ACHN (cell line): ENCODE measurements around the gene BTRC.

ENCODE experiments used
- DNase-seq: peaks from one replicate; pipeline ENCODE4 v3.0.0-alpha.2; 2015
- in situ Hi-C: cut with HindIII; loops from 2 replicates; pipeline ENCODE4 v1.10.0; 2017; ENCODE audit warnings: low sequenced_read_pairs, low pct_ligation_motif_present, low pct_unique_long_range_greater_than_20kb

The BTRC gene

GRCh38 chr10:101492814-101493213, 138.8 kb downstream of the BTRC start:
- DNase-seq: no peak
- in situ Hi-C loops: no loop called here

GRCh38 chr10:101493249-101493648, 139.3 kb downstream of the BTRC start:
- in situ Hi-C loops: no loop called here
- DNase-seq: no peak

GRCh38 chr10:101493782-101494281, 139.9 kb downstream of the BTRC start:
- no peak for DNase-seq
- in situ Hi-C loops: no loop called here

GRCh38 chr10:101494650-101495049, 140.7 kb downstream of the BTRC start:
- in situ Hi-C loops: no loop called here
- no peak for DNase-seq

GRCh38 chr10:101495324-101495925, 141.5 kb downstream of the BTRC start:
- in situ Hi-C loops: no loop called here
- peak; percentile 28 for DNase-seq

GRCh38 chr10:101504438-101504837, 150.5 kb downstream of the BTRC start:
- in situ Hi-C loops: no loop called here
- no peak for DNase-seq

- no peak for DNase-seq
- in situ Hi-C loops: no loop called here
Observed at GRCh38 chr10:101506829-101507661, 153.1 kb downstream of the BTRC start.

- in situ Hi-C loops: no loop called here
- DNase-seq: no peak
Observed at GRCh38 chr10:101507828-101508227, 153.9 kb downstream of the BTRC start.

GRCh38 chr10:101511938-101512337, 158.0 kb downstream of the BTRC start:
- in situ Hi-C loops: no loop called here

GRCh38 chr10:101512738-101513137, 158.8 kb downstream of the BTRC start:
- DNase-seq: no peak
- in situ Hi-C loops: no loop called here

More at GRCh38 chr10:101511938-101512337, 158.0 kb downstream of the BTRC start:
- DNase-seq: no peak

- in situ Hi-C loops: no loop called here
Observed at GRCh38 chr10:101513733-101514132, 159.8 kb downstream of the BTRC start.

GRCh38 chr10:101525848-101526247, 171.9 kb downstream of the BTRC start:
- DNase-seq: no peak
- in situ Hi-C loops: no loop called here

More at GRCh38 chr10:101513733-101514132, 159.8 kb downstream of the BTRC start:
- DNase-seq: no peak

GRCh38 chr10:101529207-101529606, 175.2 kb downstream of the BTRC start:
- DNase-seq: no peak
- in situ Hi-C loops: no loop called here

GRCh38 chr10:101529725-101530553, 176.0 kb downstream of the BTRC start:
- in situ Hi-C loops: no loop called here
- no peak for DNase-seq

- no peak for DNase-seq
- in situ Hi-C loops: no loop called here
Observed at GRCh38 chr10:101535949-101536348, 182.0 kb downstream of the BTRC start.

- in situ Hi-C loops: no loop called here
- DNase-seq: peak; percentile 55
Observed at GRCh38 chr10:101536800-101537199, 182.8 kb downstream of the BTRC start.

- no peak for DNase-seq
- in situ Hi-C loops: no loop called here
Observed at GRCh38 chr10:101538446-101538845, 184.5 kb downstream of the BTRC start.

GRCh38 chr10:101545898-101546297, 191.9 kb downstream of the BTRC start:
- in situ Hi-C loops: no loop called here
- no peak for DNase-seq

- in situ Hi-C loops: no loop called here
- no peak for DNase-seq
Observed at GRCh38 chr10:101550965-101551364, 197.0 kb downstream of the BTRC start.
